ENCODE results near the gene PARP8.

DNA sequence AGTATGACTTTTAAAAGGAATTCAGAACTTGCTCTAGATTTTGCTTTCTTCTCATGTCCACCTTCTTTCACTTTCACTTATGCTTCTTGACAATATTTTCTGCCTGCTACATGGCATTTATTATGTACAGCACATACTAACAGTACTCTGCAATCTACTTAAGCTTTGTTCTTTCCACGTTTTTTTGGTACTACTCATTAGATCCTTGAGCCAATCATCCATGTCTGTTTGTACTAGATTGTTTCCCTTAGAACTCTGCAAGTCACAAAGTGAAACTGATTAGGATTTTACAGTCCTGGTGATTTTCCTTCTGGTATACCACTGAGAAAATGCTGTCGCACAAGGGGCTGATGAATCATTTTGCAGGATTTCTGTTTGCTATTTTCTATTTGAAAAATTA lies 78.3 kb downstream of the PARP8 start:
- TF ChIP-seq POLR2A (IDR thresholded peaks at IDR 0.05) (no peak), CTCF (IDR thresholded peaks at IDR 0.05) (no peak)
